ENCODE data around the gene OPRL1.
A peak's percentile ranks its signal among the peaks of the same experiment; 100 is the strongest.

Gene OPRL1

GRCh38 chr20:64043768-64044167, 36.1 kb upstream of the OPRL1 start:
- TF ChIP-seq, protein P1, sequence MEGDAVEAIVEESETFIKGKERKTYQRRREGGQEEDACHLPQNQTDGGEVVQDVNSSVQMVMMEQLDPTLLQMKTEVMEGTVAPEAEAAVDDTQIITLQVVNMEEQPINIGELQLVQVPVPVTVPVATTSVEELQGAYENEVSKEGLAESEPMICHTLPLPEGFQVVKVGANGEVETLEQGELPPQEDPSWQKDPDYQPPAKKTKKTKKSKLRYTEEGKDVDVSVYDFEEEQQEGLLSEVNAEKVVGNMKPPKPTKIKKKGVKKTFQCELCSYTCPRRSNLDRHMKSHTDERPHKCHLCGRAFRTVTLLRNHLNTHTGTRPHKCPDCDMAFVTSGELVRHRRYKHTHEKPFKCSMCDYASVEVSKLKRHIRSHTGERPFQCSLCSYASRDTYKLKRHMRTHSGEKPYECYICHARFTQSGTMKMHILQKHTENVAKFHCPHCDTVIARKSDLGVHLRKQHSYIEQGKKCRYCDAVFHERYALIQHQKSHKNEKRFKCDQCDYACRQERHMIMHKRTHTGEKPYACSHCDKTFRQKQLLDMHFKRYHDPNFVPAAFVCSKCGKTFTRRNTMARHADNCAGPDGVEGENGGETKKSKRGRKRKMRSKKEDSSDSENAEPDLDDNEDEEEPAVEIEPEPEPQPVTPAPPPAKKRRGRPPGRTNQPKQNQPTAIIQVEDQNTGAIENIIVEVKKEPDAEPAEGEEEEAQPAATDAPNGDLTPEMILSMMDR (conservative IDR thresholded peaks at IDR 0.05; ENCODE audit: low read depth, low read length) = no peak
- H3K4me3 ChIP-seq (ENCODE audit: low read depth, low read length) = no peak overlapping the region
- DNase-seq (ENCODE audit: low read depth) = no peak

DNA sequence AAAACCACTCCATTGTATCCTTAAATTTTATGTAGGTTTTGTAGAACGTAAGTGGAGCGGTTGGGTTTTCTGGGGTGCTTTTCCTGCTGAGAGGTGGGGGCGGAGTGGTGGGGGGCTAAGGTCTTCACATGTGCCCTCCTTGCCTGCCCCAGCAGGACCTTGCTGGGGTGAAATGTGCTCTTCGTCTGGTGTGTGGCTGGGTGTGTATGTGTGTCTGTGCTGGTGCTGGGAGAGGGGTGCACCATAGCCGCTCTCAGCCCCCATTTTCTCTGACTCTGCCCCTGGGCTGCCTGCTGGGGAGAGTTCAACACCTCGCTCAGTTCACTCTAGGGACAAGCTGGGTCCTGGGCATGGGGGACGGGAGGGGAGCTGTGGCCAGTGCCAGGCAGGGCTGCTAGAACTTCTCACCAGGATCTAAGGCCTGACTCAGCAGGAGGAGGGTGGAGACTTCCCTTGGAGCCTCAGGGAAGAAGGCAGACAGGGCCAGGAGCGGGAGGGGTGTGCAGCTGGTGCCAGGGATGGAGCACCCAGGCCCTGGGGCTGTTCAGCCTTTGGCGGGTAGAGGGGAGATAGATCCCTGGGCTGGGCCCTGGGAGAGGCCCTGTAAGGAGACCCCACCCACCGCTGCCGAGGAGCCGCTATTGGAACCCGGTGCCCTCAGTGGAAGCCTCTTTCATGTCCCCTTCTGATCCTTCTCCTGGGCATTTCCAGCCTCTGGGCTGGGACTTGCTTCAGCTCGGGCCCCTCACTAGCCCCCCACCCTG, 35.2 kb upstream of the OPRL1 start:
- TF ChIP-seq, protein P1 (conservative IDR thresholded peaks at IDR 0.05; ENCODE audit: low read depth, low read length) = no peak
- no peak overlapping the region for H3K4me3 ChIP-seq (ENCODE audit: low read depth, low read length)
- DNase-seq (ENCODE audit: low read depth) = peak; percentile 45

GRCh38 chr20:64045346-64046011, 34.4 kb upstream of the OPRL1 start:
- DNase-seq (ENCODE audit: low read depth) = no peak
- TF ChIP-seq, protein P1 (conservative IDR thresholded peaks at IDR 0.05; ENCODE audit: low read depth, low read length) = no peak
- H3K4me3 ChIP-seq (ENCODE audit: low read depth, low read length) = no peak overlapping the region

DNA sequence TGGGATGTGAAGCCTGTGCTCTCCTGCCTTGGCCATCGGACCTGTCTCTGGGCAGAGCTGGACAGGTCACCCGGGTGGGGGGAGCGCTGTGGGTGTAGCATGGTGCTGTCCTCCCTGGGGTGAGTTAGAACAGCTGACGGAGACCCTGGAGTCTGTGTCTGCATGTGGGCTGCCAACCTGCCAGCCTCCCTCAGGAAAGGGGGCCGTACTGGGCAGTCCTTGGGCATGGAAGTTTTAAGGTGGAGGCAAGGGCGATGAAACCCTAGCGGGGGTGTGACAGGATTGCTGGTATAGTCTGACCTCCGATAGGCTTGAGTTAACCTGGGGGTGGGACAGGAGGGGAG, 32.9 kb upstream of the OPRL1 start:
- TF ChIP-seq, protein P1 (conservative IDR thresholded peaks at IDR 0.05; ENCODE audit: low read depth, low read length) = no peak

GRCh38 chr20:64047968-64048401, 31.9 kb upstream of the OPRL1 start:
- no peak for DNase-seq (ENCODE audit: low read depth)
- TF ChIP-seq, protein P1 (conservative IDR thresholded peaks at IDR 0.05; ENCODE audit: low read depth, low read length) = no peak
- H3K4me3 ChIP-seq (ENCODE audit: low read depth, low read length) = no peak overlapping the region

More for the DNA sequence above, 32.9 kb upstream of the OPRL1 start:
- no peak for DNase-seq (ENCODE audit: low read depth)
- H3K4me3 ChIP-seq (ENCODE audit: low read depth, low read length) = no peak overlapping the region

- DNase-seq (ENCODE audit: low read depth) = no peak
- no peak overlapping the region for H3K4me3 ChIP-seq (ENCODE audit: low read depth, low read length)
- TF ChIP-seq, protein P1 (conservative IDR thresholded peaks at IDR 0.05; ENCODE audit: low read depth, low read length) = no peak
These were observed 31.4 kb upstream of the OPRL1 start for GRCh38 chr20:64048402-64049044.
